Tibial nerve (tissue), 4 donors: ENCODE measurements around the gene PTPRG.

Source experiments
- EP300 ChIP-seq, 2 donors: sonication (generic); formaldehyde crosslinking; IDR thresholded peaks; one replicate each; pipeline ENCODE4 v1.6.1; 2017; ENCODE audit warnings: antibody characterized with exemption in 2 of 2, mild to moderate bottlenecking in 1 of 2
- TF ChIP-seq, protein P1 (sequence below), 5 experiments: fragments of 200-600 bp in 3 of 5; fragments of 450-650 bp in 2 of 5; sonication (generic) in 3 of 5; IDR thresholded peaks; one replicate each; pipeline ENCODE4 v1.5.1; 2016 to 2019; ENCODE audit warnings: antibody characterized with exemption in 5 of 5, mild to moderate bottlenecking in 3 of 5, moderate library complexity in 2 of 5

- no peak for TF ChIP-seq EP300 (IDR thresholded peaks at IDR 0.05)
- TF ChIP-seq, protein P1, sequence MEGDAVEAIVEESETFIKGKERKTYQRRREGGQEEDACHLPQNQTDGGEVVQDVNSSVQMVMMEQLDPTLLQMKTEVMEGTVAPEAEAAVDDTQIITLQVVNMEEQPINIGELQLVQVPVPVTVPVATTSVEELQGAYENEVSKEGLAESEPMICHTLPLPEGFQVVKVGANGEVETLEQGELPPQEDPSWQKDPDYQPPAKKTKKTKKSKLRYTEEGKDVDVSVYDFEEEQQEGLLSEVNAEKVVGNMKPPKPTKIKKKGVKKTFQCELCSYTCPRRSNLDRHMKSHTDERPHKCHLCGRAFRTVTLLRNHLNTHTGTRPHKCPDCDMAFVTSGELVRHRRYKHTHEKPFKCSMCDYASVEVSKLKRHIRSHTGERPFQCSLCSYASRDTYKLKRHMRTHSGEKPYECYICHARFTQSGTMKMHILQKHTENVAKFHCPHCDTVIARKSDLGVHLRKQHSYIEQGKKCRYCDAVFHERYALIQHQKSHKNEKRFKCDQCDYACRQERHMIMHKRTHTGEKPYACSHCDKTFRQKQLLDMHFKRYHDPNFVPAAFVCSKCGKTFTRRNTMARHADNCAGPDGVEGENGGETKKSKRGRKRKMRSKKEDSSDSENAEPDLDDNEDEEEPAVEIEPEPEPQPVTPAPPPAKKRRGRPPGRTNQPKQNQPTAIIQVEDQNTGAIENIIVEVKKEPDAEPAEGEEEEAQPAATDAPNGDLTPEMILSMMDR (IDR thresholded peaks at IDR 0.05): no peak
These were observed 449.6 kb downstream of the PTPRG start for GRCh38 chr3:62010989-62011388.
